Measurements from ENCODE around the gene TIMM17A. TPM values are rescaled to one million over a fixed set of nuclear protein-coding genes. Genes with fewer than 3 reads are reported as not detected.

The TIMM17A gene
- total RNA-seq, 1 experiment from 2014 or later = 112 TPM

GRCh38 chr1:202016022-202016810 lies 60.9 kb downstream of the TIMM17A start:
- DNase-seq (ENCODE audit: low spot score) = no peak
- POLR2A ChIA-PET (ENCODE audit: low non-redundant PET) = no interaction called here
- no peak for TF ChIP-seq CTCF (conservative IDR thresholded peaks at IDR 0.05; ENCODE audit: low read depth, low read length)
- no peak for TF ChIP-seq EZH2 (IDR thresholded peaks at IDR 0.05; ENCODE audit: borderline replicate concordance, low read depth, low read length, poor library complexity, severe bottlenecking)
- Histone ChIP-seq H3K9me3 (ENCODE audit: low read depth, low read length, poor library complexity, severe bottlenecking) (no peaks in the 10 kb centered on the region), H3K36me3 (ENCODE audit: insufficient read depth, low read length, poor library complexity, severe bottlenecking) (no peaks in the 10 kb centered on the region), H3K4me1 (ENCODE audit: insufficient read depth, low read length, poor library complexity, severe bottlenecking) (no peaks in the 10 kb centered on the region), H3K27me3 (replicated peaks; ENCODE audit: insufficient read depth, low read depth, low read length, poor library complexity) (no peaks in the 10 kb centered on the region), H3K4me3 (ENCODE audit: low read depth, low read length, poor library complexity, severe bottlenecking) (no peak overlapping the region), H3K27ac (ENCODE audit: low read depth, low read length, poor library complexity, severe bottlenecking) (no peak overlapping the region)
- intact Hi-C loops (cut with micrococcal nuclease; ENCODE audit: unreplicated experiment) = no loop called here
- no TSS peak for BruUV-seq (replicated peaks)
- CTCF ChIA-PET = no interaction called here

- H3K27me3 ChIP-seq (replicated peaks; ENCODE audit: insufficient read depth, low read depth, low read length, poor library complexity) = no peaks in the 10 kb centered on the region
- ChIA-PET CTCF (interaction anchor here (0.7 kb wide), 1 partner anchor 476 kb away, joined by 3 read pairs; no protein-coding TSS in a partner anchor), POLR2A (ENCODE audit: low non-redundant PET) (interaction anchor here (0.5 kb wide), 1 partner anchor 11 kb away, joined by 4 read pairs; no protein-coding TSS in a partner anchor)
- no peaks in the 10 kb centered on the region for H3K4me1 ChIP-seq (ENCODE audit: insufficient read depth, low read length, poor library complexity, severe bottlenecking)
- no peak for DNase-seq (ENCODE audit: low spot score)
- no peaks in the 10 kb centered on the region for H3K9me3 ChIP-seq (ENCODE audit: low read depth, low read length, poor library complexity, severe bottlenecking)
- intact Hi-C loops (cut with micrococcal nuclease; ENCODE audit: unreplicated experiment) = no loop called here
- no TSS peak for BruUV-seq (replicated peaks)
- no peak for TF ChIP-seq CTCF (conservative IDR thresholded peaks at IDR 0.05; ENCODE audit: low read depth, low read length)
- TF ChIP-seq EZH2 (IDR thresholded peaks at IDR 0.05; ENCODE audit: borderline replicate concordance, low read depth, low read length, poor library complexity, severe bottlenecking) = no peak
- no peak overlapping the region for H3K4me3 ChIP-seq (ENCODE audit: low read depth, low read length, poor library complexity, severe bottlenecking)
- no peak overlapping the region for H3K27ac ChIP-seq (ENCODE audit: low read depth, low read length, poor library complexity, severe bottlenecking)
- no peaks in the 10 kb centered on the region for H3K36me3 ChIP-seq (ENCODE audit: insufficient read depth, low read length, poor library complexity, severe bottlenecking)
These were observed 61.8 kb downstream of the TIMM17A start for GRCh38 chr1:202016811-202017748.

GRCh38 chr1:202017749-202018467 lies 62.6 kb downstream of the TIMM17A start:
- no peak overlapping the region for H3K4me3 ChIP-seq (ENCODE audit: low read depth, low read length, poor library complexity, severe bottlenecking)
- no peaks in the 10 kb centered on the region for H3K4me1 ChIP-seq (ENCODE audit: insufficient read depth, low read length, poor library complexity, severe bottlenecking)
- H3K9me3 ChIP-seq (ENCODE audit: low read depth, low read length, poor library complexity, severe bottlenecking) = no peaks in the 10 kb centered on the region
- H3K27ac ChIP-seq (ENCODE audit: low read depth, low read length, poor library complexity, severe bottlenecking) = no peak overlapping the region
- BruUV-seq (replicated peaks) = no TSS peak
- ChIA-PET POLR2A (ENCODE audit: low non-redundant PET) (interaction anchor here (0.5 kb wide), 1 partner anchor 10 kb away, joined by 4 read pairs; no protein-coding TSS in a partner anchor), CTCF (interaction anchor here (0.7 kb wide), 1 partner anchor 477 kb away, joined by 3 read pairs; no protein-coding TSS in a partner anchor)
- H3K27me3 ChIP-seq (replicated peaks; ENCODE audit: insufficient read depth, low read depth, low read length, poor library complexity) = no peaks in the 10 kb centered on the region
- no peak for TF ChIP-seq CTCF (conservative IDR thresholded peaks at IDR 0.05; ENCODE audit: low read depth, low read length)
- TF ChIP-seq EZH2 (IDR thresholded peaks at IDR 0.05; ENCODE audit: borderline replicate concordance, low read depth, low read length, poor library complexity, severe bottlenecking) = no peak
- no peak for DNase-seq (ENCODE audit: low spot score)
- intact Hi-C loops (cut with micrococcal nuclease; ENCODE audit: unreplicated experiment) = no loop called here
- no peaks in the 10 kb centered on the region for H3K36me3 ChIP-seq (ENCODE audit: insufficient read depth, low read length, poor library complexity, severe bottlenecking)
